HG03025 (cell line): Measurements from ENCODE around the gene MTOR.
A peak's percentile ranks its signal among the peaks of the same experiment; 100 is the strongest.
"Not testable (repeated sequence)": the region's sequence is repeated elsewhere in the genome, so short reads cannot be mapped to it uniquely, and the experiment has no call there.

Experiments
- ATAC-seq: cut with Tn5 transposase; IDR thresholded peaks from one replicate; pipeline ENCODE4 v1.9.1; 2021; ENCODE audit warnings: mild to moderate bottlenecking, moderate library complexity; ENCODE audit not compliant: unreplicated experiment, low FRiP score

Gene MTOR

DNA sequence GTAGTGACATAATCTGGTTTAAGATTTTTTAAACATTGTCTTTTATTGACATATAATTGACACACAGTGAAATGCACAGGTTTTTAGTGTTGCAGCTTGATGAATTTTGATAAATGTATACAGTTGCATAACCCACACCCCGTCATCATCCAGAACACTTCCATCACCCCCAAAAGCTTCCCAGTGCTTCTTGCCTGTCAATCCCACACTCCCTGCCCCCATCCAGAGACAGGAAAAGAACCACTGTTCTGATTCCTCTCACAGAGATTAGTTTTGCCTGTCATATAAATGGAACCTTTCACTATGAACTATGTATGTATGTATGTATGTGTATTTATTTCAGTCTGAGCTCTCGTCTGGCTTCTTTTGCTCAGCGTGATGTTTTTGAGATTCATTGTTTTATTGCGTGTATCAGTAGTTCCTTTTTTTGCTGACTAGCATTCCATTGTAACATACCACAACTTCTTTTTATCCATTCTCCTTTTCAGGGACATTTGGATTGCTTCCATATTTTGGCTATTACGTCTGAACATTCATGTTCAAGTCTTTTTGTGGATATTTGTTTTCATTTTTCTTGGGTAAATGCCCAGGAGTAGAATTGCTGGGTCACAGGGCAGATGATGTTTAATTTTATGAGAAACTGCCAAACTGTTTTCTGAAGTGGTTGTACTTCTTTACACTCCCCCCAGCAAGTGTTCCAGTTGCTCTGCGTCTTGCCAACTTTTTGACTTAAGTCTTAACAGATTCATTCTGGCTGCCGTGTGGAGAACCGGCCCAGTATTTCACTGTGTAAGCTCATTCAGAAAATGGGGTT is 19.4 kb upstream of the MTOR start:
- ATAC-seq = no peak

DNA sequence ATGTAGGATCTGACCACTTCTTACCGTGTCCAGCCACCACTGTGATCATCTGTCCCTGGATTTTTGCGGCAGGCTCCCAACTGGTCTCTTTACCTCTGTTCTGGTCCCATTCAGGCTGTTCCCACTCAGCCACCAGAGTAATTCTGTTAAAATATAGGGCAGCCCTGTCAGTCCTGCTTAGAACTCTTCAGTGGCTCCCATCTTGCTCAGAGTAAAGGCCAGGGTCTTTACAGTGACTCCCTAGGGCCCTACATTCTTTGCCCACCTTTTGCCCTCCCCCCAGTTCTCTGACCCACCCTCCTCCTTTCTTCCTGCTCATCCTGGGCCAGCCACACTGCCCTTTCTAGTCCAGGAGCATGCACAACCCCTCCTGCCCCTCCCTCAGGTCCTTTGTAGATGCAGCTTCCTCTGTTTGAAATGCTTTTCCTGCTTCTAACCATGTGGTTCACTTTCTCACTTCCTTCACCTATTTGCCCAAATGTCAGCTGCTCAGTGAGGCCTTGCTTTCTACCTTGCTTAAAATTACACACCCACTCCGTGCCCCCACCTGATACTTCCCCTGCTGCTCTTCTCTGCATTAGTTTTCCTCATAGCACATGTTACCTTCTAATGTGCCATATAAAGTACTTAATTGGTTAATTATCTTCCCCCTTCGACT is 18.5 kb upstream of the MTOR start:
- no peak for ATAC-seq

DNA sequence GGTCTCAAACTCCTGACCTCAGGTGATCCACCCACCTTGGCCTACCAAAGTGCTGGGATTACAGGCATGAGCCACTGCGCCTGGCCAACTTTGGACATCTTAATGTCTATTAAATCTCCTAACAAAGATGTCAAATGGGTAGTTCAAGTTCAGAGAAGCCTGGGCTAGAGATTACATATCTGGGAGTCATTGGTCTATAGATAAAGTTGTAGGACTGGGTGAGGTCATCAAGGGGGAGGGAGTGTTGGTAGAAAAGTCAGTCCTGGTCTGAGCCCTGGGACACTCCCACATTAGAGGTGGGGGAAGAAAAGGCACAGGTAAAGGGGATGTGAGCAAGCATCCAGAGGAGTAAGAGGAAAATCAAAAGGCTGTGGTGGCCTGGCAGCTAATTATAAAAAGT is 17.3 kb upstream of the MTOR start:
- ATAC-seq = no peak

DNA sequence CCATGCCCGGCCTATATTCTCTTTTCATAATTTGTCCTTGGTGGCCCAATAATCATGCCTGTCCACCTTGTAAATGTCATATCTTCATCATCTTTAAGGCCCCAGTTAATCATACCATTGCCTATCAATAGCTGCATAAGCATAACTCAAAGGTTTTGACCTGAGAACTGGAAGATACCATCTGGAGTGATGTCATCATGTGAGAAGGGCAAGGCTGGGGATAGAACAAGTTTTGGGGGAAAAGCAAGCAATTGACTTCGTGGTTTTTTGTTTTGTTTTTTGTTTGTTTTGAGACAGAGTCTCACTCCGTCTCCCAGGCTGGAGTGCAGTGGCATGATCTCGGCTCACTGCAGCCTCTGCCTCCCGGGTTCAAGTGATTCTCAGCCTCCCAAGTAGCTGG is 16.8 kb upstream of the MTOR start:
- no peak for ATAC-seq

DNA sequence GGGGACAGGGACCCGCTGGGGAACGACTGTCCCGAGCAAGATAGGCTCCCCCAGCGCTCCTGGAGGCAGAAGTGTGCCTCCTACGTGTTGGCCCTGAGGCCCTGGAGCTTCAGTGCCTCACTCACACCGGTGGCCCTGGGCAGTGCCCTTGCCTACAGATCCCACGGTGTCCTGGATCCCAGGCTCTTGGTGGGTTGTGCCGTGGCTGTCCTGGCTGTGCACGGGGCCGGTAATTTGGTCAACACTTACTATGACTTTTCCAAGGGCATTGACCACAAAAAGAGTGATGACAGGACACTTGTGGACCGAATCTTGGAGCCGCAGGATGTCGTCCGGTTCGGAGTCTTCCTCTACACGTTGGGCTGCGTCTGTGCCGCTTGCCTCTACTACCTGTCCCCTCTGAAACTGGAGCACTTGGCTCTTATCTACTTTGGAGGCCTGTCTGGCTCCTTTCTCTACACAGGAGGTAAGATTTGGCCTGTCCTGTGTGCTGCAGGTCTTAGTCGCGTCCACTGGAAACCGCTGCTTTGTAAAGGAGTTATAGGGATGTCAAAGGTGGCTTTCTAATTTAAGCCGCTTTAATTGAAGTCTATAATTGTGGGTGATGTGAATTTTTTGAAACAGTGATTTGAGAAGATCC is 11.4 kb upstream of the MTOR start:
- peak; percentile 23 for ATAC-seq

DNA sequence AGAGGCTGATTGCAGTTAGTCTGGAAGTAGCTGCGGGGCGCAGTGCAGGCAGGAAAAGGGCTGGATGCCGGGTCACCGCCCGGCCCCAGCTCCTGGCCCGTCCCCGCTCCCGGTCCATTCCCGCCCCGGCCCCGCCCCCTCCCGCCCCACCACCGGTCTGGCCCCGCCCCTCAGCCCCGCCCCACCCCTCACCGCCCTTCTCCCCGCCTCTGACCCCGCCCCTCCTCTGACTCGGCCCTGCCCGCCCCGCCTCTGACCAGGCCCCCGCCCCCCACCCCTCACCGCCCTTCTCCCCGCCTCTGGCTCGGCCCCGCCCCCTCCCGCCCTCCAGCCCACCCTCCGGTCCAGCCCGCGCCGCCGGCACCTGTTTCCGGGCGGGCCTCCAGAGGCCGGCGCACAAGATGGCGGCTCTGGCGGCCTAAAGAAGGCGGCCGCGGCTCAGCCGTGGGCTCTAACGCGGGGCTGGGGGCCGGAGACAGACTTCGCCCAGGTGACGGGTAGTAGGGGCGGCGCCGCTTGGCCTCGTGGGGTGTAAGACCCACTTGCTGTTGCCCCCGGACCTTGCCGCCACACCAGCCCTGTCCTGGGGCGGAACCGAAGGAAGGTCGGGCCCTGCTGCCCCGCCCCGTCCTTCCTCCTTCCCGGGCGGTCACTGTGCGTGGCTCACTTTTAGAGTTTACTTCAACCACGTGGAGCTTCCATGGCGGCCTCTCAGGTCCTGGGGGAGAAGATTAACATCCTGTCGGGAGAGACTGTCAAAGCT is 10.7 kb upstream of the MTOR start, which contains the start of gene UBIAD1:
Gene UBIAD1 (plus strand): TSS at position 367 of the 763 bp plus-strand sequence. CDS start 334 bp downstream, at position 701.
- peak; percentile 81 for ATAC-seq

DNA sequence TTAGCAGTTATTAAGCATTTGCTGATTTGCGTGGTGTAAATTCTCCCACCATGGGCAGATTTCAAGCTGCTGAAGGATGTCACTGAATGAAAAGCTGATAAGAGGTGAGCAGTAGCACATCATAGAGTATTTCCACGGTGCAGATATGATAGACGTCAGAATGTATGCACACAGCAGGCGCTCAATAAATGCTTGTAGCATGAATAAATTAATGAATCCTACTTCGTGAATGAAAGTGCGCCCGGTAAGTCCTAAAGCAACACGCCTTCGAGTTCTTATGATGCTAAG is 10.1 kb upstream of the MTOR start:
- ATAC-seq = no peak

DNA sequence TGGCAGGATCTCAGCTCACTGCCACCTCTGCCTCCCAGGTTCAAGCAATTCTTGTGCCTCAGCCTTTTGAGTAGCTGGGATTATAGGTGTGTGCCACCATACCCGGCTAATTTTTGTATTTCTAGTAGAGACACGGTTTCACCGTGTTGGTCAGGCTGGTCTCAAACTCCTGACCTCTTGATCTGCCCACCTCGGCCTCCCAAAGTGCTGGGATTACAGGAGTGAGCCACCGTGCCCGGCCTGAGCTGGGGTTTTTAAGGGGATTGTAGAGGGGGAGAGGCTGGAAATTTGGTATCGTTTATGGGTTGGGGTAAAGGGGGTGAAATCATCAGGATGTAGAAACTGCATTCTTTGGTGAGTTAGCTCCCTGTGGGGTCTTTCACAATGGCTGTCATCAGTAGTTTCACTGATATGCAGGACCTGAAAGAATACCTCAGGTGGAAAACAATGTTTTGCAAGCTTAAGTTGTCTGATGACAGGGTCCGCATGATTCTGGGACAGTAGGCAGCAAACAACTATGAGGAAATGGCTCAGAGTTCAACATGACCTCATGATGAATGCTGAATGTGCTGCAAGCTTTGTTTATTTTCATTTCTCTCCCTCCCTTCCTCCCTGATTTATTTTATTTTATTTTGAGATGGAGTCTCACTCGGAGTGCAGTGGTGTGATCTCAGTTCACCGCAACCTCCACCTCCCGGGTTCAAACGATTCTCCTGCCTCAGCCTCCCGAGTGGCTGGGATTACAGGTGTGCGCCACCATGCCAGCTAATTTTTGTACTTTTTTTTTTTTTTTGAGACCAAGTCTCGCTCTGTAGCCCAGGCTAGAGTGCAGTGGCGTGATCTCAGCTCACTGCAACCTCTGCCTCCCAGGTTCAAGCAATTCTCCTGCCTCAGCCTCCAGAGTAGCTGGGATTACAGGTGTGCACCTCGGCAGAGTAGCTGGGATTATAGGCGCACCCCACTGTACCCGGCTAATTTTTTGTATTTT is 5.3 kb upstream of the MTOR start:
- not testable (repeated sequence) for ATAC-seq

DNA sequence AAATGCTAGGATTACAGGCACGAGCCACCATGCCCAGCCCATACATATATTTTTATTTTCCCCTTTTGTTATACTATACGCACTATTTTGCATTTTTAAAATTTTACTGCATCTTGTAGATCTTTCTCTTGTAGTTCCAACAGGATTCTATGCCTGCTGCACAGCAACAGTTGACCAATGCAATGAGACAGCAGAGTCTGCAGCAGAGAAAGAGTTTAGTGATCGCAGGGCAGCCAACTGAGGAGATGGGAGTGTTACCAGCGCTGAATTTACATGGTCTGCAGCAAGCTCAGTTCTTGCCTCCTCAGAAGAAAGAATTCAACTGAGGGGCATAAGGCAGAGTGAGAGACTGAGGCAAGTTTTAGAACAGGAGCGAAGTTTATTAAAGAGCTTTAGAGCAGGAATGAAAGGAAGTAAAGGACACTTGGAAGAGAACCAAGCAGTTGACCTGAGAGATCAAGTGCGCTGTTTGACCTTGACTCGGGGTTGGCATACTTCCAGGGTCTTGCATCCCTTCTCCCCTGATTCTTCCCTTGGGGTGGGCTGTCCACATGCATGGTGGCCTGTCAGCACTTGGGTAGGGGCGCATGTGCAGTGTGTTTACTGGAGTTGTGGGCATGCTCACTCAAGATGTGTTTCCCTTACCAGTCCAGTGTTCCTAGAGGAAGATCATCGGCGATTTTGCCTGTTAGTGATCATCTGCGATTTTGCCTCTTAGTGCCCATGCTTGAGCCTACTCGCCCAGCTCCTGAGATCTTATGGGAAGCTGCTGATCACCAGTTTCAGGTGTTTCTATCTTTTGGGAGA is 4.1 kb upstream of the MTOR start:
- no peak for ATAC-seq

DNA sequence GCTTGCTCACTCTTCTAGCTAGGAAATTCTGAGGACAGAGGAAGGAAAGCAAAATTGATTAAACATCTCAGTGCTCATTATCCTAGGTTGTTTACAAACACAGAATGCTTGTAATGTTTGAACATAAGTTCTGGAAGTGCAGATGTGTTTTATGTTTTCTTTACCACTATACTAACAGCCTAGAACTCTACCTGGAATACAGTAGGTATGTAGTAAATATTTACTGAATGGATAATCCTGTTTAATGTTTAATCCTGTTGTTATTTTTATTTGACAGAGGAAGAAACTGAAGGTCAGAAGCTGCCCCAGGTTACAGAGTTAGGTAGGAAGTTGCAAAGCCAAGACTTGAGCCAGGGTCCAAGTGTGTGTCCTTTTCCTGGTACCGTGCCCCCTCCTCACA is 6.1 kb downstream of the MTOR start:
- no peak for ATAC-seq

DNA sequence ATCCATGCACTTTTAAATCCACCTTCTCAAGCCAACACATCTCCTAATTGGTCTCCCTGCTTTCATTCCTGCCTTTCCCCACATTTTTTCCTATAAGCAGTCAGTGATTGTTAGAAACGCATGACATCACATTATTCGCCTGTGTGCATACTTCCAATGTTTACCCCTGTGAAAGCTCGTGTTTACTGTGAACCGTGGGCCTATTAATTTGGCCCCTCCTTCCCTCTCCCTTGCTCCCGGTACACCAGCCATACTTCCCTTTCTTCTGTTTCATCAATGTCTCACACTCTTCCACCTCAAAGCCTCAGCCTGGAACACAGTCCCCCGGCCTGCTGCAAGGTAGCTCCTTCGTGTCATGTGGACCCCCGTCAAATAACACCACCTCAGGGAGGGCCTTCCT is 9.1 kb downstream of the MTOR start:
- no peak for ATAC-seq

DNA sequence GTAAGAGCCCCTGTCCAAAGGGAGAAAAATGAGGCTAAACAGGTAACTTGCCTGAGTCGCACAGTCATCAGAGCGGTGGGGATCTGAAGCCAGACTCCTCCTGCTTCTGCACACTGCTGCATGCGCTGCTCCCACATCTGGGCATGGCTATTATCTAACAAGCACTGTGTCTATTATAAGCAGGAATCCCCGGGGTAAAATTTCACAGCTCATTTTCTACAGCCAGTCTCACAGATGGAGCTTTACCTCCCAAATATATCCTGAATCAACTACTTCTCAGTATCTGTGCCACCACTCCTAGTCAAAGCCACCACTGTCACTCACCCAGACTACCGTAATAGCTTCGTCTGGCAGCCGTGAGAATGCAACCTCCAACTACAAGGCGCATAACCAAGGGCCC is 9.8 kb downstream of the MTOR start:
- ATAC-seq = no peak

DNA sequence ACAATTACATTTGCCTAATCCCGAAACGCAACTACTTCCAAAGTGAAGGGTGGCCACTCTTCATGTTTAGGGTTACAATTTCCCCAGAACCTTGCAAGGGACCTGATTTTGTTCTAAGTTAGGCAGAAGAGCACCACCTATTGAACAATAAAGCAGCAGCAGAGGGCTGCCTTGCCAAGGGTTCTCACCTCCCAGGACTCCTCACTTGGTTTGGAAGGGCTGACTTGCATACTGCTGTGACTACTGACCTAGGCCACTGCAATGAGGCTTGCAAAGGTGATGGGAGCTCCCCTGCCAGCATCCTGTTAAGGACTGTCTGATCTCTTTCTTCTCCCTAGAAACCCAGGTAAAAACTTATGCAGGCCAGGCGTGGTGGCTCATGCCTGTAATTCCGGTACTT is 14.2 kb downstream of the MTOR start:
- ATAC-seq = no peak

DNA sequence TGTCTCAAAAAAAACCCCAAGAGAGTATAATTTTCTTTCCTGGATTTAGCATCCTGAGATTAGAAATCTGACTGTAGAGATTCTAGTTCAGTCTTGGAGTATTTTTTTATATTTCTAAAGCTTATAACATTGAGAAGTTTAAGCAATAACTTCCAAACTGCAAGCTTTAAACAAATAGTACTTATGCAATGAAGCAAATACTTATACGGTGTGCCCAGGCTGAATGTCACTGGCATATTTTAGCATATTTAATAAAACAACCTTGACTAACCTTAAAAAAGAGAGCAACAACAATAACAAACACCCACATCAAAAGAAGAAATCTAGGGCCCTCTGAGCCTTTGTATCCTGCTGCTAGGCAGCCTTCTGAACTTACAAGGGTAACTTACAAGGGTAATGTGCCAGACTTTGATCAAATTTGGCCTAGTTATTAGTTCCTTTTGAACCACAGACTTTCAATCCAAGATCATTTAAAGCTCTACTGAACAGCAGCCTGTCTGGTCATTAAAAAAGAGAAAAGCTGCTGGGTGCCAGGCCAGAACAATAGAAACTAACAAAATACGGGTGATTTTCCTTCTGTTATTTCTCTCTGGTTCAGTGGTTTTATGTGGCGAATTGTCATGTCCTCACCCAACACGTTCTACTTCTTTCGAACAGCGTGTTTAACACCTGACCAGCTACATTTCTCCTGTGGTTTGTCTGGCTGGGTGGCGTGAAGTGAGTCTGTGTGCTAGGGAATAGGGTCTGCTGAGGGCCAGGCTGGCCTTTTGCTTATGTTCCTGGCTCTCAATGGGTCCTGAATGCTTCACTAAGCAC is 16.2 kb downstream of the MTOR start:
- ATAC-seq = no peak

DNA sequence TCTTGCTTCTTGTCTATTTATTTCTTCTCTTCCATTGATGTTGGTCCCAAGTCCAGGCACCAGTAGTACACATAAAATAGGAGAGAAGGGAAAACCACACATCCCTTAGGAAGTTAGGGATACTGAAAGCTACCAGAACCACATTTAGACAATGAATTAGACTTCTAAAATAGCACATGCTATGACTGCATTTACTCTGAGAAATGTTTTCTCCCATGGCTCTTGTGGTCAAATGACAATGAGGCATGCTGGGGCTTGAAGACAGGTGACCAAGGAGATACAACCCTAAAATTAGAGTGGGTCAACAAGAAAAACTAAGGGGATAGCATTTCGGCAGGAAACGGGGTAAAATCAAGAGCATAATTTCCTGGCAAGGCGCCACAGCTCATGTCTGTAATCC is 17.1 kb downstream of the MTOR start:
- ATAC-seq = no peak

DNA sequence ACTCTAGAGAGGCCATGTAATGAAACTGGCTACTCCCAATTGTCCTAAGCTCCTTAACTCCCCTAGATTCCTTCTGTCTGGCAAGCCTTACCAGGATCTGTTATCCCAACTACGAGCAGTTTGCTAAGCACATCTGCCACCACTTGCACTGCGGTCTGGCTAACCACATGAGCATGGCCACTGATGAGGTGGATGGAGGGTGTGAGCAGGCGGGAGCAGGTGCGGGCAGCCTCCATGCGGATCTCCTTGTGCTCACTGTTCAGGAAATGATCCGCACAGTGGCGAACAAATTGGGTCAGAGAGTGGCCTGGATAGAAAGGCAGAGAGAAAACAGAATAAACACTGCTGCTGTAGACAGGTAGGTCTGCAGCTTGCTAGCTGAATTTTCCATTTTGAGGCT is 24.0 kb downstream of the MTOR start:
- no peak for ATAC-seq

DNA sequence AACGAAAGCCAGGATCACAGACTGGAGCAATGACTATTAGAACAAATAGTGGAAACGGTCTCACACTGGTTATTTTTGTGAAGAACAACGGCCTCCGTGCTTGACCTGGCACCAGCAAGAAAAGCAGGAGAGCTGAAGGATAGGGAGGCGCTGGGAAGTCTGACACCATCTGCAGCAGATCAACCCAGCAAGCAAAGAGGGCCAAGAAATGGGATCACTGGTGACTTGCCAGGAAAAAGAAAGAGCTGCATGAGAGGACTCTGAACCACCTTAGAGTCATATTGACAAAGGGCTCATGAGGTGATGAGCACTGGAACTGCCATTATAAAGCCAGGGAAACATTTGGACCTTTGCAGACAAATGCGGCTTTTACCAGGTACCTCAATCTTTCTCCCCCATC is 25.0 kb downstream of the MTOR start:
- ATAC-seq = no peak

DNA sequence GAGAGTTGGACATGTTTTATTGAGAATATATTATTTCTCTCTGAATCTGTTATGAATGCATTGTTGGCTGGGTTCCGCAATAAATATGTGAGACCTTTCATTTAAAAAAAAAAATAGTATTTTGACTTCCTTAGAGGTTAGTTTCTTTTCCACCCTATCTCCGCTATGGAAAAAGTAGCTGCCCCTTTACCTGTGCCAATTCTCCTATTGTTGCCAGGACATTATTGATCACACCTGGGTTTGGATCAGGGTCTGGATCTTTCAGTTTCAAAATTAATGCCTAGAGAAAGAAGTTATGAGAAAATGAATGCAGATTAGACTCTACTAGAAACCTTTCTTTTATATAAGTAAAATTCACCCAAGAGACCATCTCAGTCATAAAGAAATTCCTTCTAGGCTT is 29.1 kb downstream of the MTOR start:
- ATAC-seq = no peak
